Muscle of back (tissue), 13 donors: ENCODE results near the gene GRAMD1A. TPM values are rescaled to one million over a fixed set of nuclear protein-coding genes. Genes with fewer than 3 reads are reported as not detected.
"Not testable (repeated sequence)": the region's sequence is repeated elsewhere in the genome, so short reads cannot be mapped to it uniquely, and the experiment has no call there.

Source experiments
- DNase-seq, 3 donors: peaks; one replicate each; pipeline versions ENCODE4 v3.0.0 to v3.0.0-alpha.2; 2013
- long read RNA-seq, 9 donors: transcript quantifications; one replicate each; lab custom pipeline, GENCODE V29; 2026
- polyA plus RNA-seq, 10 donors: library from polyadenylated mRNA; unstranded; fragments of 120-200 nt; gene quantifications; one replicate each; pipeline ENCODE4 v1.2.1, GENCODE V29; 2013; ENCODE audit not compliant: insufficient read length in 10 of 10

The GRAMD1A gene
- 10 to 100 TPM; 33.1 to 46.6 (median 37.1) TPM for polyA plus RNA-seq
- long read RNA-seq, donor 1: 0 reads
- long read RNA-seq, donor 2: 0 reads
- long read RNA-seq, donor 3: 0 reads
- long read RNA-seq, donor 4: 0 reads
- long read RNA-seq, donor 5, partial matches to known transcripts: 15 of 18 reads
- long read RNA-seq, donor 5, other reads (novel, unspliced or antisense): 0 of 18 reads
- long read RNA-seq, donor 6, partial matches to known transcripts: 0 of 6 reads
- long read RNA-seq, donor 6, other reads (novel, unspliced or antisense): 6 of 6 reads
- long read RNA-seq, donor 7: 0 reads
- long read RNA-seq, donor 8, partial matches to known transcripts: 0 of 1 reads
- long read RNA-seq, donor 8, other reads (novel, unspliced or antisense): 0 of 1 reads
- long read RNA-seq, donor 9: 0 reads

- peak; percentile 89 to 94 (median 89) for DNase-seq
Observed at GRCh38 chr19:34999498-35000337, at the start of gene GRAMD1A. TSS of gene GRAMD1A (plus strand) at chr19:35000323. CDS start at chr19:35000479, 156 bp downstream.

- no peak for DNase-seq
Observed at GRCh38 chr19:34953092-34953491, 47.0 kb upstream of the GRAMD1A start.

- DNase-seq: no peak
Observed at GRCh38 chr19:34957830-34958751, 42.0 kb upstream of the GRAMD1A start.

GRCh38 chr19:34959021-34959420 lies 41.1 kb upstream of the GRAMD1A start:
- DNase-seq: no peak

GRCh38 chr19:34960103-34960805 lies 39.9 kb upstream of the GRAMD1A start:
- DNase-seq: peak in 1 of 3 donors; percentile 58

GRCh38 chr19:34960940-34961679 lies 39.0 kb upstream of the GRAMD1A start:
- DNase-seq: no peak

GRCh38 chr19:34961775-34962686 lies 38.1 kb upstream of the GRAMD1A start:
- peak in 1 of 3 donors; percentile 23 for DNase-seq

GRCh38 chr19:34962687-34963572 lies 37.2 kb upstream of the GRAMD1A start:
- peak in 1 of 3 donors; percentile 34 for DNase-seq

GRCh38 chr19:34963573-34964406 lies 36.3 kb upstream of the GRAMD1A start, which contains the start of gene ZNF792:
TSS of gene ZNF792 (minus strand) at chr19:34964229. CDS start at chr19:34963662, 567 bp downstream.
- peak; percentile 24 to 75 (median 40) for DNase-seq

GRCh38 chr19:34964598-34964997 lies 35.5 kb upstream of the GRAMD1A start:
- no peak for DNase-seq

- not testable (repeated sequence) for DNase-seq
Observed at GRCh38 chr19:34965505-34965904, 34.6 kb upstream of the GRAMD1A start.

GRCh38 chr19:34967551-34967950 lies 32.6 kb upstream of the GRAMD1A start:
- no peak for DNase-seq

GRCh38 chr19:34969721-34970120 lies 30.4 kb upstream of the GRAMD1A start:
- DNase-seq: no peak

GRCh38 chr19:34970185-34970780 lies 29.8 kb upstream of the GRAMD1A start:
- DNase-seq: not testable (repeated sequence)

- DNase-seq: no peak
Observed at GRCh38 chr19:34972163-34972705, 27.9 kb upstream of the GRAMD1A start.

GRCh38 chr19:34974646-34975045 lies 25.5 kb upstream of the GRAMD1A start:
- DNase-seq: no peak
